ENCODE results near the gene RBM5.

DNA sequence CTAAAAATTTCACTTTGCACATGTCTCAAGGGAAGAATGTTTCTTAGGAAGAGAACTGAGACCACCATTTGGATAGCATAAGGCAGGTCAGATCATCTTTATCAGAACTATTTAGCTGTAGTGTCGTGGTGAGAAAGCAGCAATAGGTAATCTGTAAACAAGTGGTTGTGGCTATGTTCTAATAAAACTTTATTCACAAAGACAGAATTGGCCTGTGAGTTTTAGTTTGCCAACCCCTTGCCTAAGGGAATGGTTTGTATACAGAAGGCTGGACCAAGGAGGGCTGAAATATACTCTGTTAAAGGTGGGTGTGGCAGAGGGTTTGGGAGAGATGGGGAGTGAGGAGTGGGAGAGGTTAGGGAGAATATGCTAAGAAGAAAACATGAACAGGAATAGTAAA, 10.6 kb upstream of the RBM5 start:
- TF ChIP-seq BCL11A (tag by site-specific recombination; IDR thresholded peaks at IDR 0.05; ENCODE audit: low read depth) (no peak), ZIC2 (tag by site-specific recombination; IDR thresholded peaks at IDR 0.05) (no peak), ZNF311 (tag by site-specific recombination; IDR thresholded peaks at IDR 0.05; ENCODE audit: borderline replicate concordance) (no peak), CTCF (tag by site-specific recombination; IDR thresholded peaks at IDR 0.05) (no peak), TCF7L2 (IDR thresholded peaks at IDR 0.05; ENCODE audit: borderline replicate concordance, low read depth, low read length) (no peak)

Data from HEK293 (cell line).